ACC112 (cell line): ENCODE results near the gene C3.

Experiments
- H2AFZ ChIP-seq: fragments of 200-600 bp; sonication (generic); one replicate; pipeline ENCODE4 v1.6.0; 2017; ENCODE audit warnings: antibody characterized with exemption, low read length; ENCODE audit not compliant: unreplicated experiment
- H3K27ac ChIP-seq: fragments of 200-600 bp; sonication (generic); 2 replicates; pipeline ENCODE4 v1.5.1; 2014; ENCODE audit warnings: low read depth, mild to moderate bottlenecking, antibody characterized with exemption, low read length, moderate library complexity
- H3K27me3 ChIP-seq: fragments of 200-600 bp; sonication (generic); 2 replicates; pipeline ENCODE4 v1.6.1; 2014; ENCODE audit warnings: mild to moderate bottlenecking, antibody characterized with exemption, low read length, moderate library complexity, mixed read lengths; ENCODE audit not compliant: insufficient read depth
- H3K36me3 ChIP-seq: fragments of 200-600 bp; sonication (generic); 2 replicates; pipeline ENCODE4 v1.6.1; 2016; ENCODE audit warnings: mild to moderate bottlenecking, antibody characterized with exemption, low read length, moderate library complexity, mixed read lengths; ENCODE audit not compliant: insufficient read depth
- H3K4me1 ChIP-seq: fragments of 200-600 bp; sonication (generic); one replicate; pipeline ENCODE4 v1.6.1; 2016; ENCODE audit warnings: low read length, mixed read lengths; ENCODE audit not compliant: insufficient read depth, unreplicated experiment, control insufficient read depth
- H3K4me3 ChIP-seq: fragments of 200-600 bp; sonication (generic); 2 replicates; pipeline ENCODE4 v1.5.1; 2014; ENCODE audit warnings: mild to moderate bottlenecking, low read depth, low read length
- H3K79me2 ChIP-seq: fragments of 200-600 bp; sonication (generic); one replicate; pipeline ENCODE4 v1.6.0; 2016; ENCODE audit warnings: low read length; ENCODE audit not compliant: control insufficient read depth, unreplicated experiment, insufficient read depth

Gene C3

GRCh38 chr19:6730153-6730804 is 9.8 kb upstream of the C3 start:
- H3K79me2 ChIP-seq: no peaks in the 10 kb centered on the region
- no peak overlapping the region for H3K4me3 ChIP-seq
- H3K4me1 ChIP-seq: peaks cover under 1% of the 10 kb centered on the region
- no peak overlapping the region for H2AFZ ChIP-seq
- no peak overlapping the region for H3K27ac ChIP-seq
- H3K27me3 ChIP-seq: no peaks in the 10 kb centered on the region
- no peaks in the 10 kb centered on the region for H3K36me3 ChIP-seq

DNA sequence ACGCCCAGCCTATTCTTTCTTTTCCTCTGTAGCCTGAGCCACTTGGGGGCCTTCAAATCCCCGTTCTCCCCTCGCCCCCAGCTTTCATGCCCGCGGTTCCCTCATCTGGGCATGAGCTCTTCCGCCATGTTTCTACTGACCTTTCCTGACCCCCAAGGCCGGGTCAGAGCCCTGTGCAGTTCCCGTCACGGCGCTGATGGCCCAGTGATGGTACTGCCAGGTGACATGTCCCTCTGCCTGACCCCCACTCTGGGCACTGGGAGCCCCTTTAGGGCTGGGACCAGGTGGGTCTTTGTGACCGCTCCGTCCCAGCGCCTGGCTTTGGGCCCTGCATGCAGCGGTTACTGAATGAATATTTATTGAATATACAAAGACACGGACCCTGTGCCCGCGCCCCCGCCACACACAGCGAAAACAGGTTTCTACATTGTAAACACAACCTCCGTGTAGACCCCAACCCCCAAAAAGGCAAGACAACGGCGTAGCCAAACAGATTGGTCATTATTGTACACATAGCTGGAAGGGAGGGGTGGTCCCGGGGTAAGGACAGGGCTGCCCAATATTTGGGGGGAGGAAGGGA is 9.2 kb upstream of the C3 start:
- Histone ChIP-seq H3K4me3 (no peak overlapping the region), H3K79me2 (no peaks in the 10 kb centered on the region), H3K27ac (no peak overlapping the region), H2AFZ (no peak overlapping the region), H3K27me3 (no peaks in the 10 kb centered on the region), H3K36me3 (no peaks in the 10 kb centered on the region), H3K4me1 (no peaks in the 10 kb centered on the region)

DNA sequence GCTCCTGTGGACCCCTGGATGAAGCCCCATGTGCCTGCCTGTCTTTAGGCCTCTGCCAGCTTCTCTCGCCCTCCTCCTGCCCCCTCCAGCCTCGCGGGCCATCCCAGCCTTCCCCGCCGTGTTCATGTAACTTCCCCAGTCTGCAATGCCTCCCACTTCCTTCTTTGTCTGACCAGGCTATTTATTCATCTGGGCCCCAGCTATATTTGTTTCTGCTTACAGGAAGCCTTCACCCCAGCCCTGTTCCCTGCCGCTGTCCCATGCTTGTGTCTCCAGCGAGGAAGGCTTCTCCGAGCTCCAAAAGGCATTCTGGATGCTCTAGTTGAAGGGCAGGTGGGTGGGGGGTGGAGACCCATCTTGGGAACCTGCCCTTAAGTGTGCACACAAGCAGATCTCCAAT is 7.9 kb upstream of the C3 start:
- no peak overlapping the region for H3K4me3 ChIP-seq
- H2AFZ ChIP-seq: no peak overlapping the region
- H3K79me2 ChIP-seq: no peaks in the 10 kb centered on the region
- H3K27me3 ChIP-seq: no peaks in the 10 kb centered on the region
- H3K27ac ChIP-seq: no peak overlapping the region
- H3K4me1 ChIP-seq: no peaks in the 10 kb centered on the region
- H3K36me3 ChIP-seq: no peaks in the 10 kb centered on the region

- Histone ChIP-seq H3K27me3 (no peaks in the 10 kb centered on the region), H3K36me3 (no peaks in the 10 kb centered on the region), H3K27ac (no peak overlapping the region), H3K4me3 (no peak overlapping the region), H3K79me2 (no peaks in the 10 kb centered on the region), H2AFZ (no peak overlapping the region), H3K4me1 (peaks cover 20% of the 10 kb centered on the region)
These were observed 5.2 kb upstream of the C3 start for GRCh38 chr19:6725513-6726231.

- H3K4me3 ChIP-seq: no peak overlapping the region
- H3K27me3 ChIP-seq: no peaks in the 10 kb centered on the region
- no peak overlapping the region for H2AFZ ChIP-seq
- peaks cover 20% of the 10 kb centered on the region for H3K4me1 ChIP-seq
- H3K36me3 ChIP-seq: no peaks in the 10 kb centered on the region
- H3K27ac ChIP-seq: no peak overlapping the region
- no peaks in the 10 kb centered on the region for H3K79me2 ChIP-seq
These were observed 4.4 kb upstream of the C3 start for GRCh38 chr19:6724631-6725492.

GRCh38 chr19:6723738-6724137 is 3.3 kb upstream of the C3 start:
- H3K27ac ChIP-seq: no peak overlapping the region
- no peaks in the 10 kb centered on the region; the same call in 1 of the 2 replicates for H3K36me3 ChIP-seq
- H2AFZ ChIP-seq: no peak overlapping the region
- no peaks in the 10 kb centered on the region for H3K79me2 ChIP-seq
- no peaks in the 10 kb centered on the region for H3K27me3 ChIP-seq
- no peak overlapping the region for H3K4me3 ChIP-seq
- peaks cover 20% of the 10 kb centered on the region for H3K4me1 ChIP-seq

DNA sequence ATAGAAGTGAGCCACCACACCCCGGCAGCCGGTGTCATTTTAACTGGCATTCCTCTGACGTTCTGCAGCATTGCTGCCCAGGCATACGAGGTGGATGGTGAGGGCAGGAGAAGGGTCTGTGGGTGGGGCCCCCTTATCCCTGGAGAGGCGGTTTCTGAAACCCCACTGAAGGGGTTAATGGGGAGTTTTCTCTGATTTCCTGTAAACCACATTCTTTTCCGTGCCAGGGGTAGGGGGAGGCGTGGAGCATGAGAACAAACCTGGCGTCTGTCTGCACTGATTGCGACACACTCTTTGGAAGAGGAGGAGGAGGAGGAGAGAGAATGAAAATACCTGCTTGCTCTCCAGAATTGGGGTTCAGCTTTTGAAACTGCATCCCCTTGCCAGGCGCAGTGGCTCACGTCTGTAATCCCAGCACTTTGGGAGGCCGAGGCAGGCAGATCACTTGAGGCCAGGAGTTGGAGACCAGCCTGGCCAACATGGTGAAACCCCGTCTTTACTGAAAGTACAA is 2.7 kb upstream of the C3 start:
- H2AFZ ChIP-seq: no peak overlapping the region
- no peaks in the 10 kb centered on the region for H3K79me2 ChIP-seq
- H3K27me3 ChIP-seq: no peaks in the 10 kb centered on the region
- peaks cover 3% of the 10 kb centered on the region; the same call in 1 of the 2 replicates for H3K36me3 ChIP-seq
- H3K27ac ChIP-seq: no peak overlapping the region
- H3K4me3 ChIP-seq: 0 out of 2 replicates have a peak overlapping the region, but pooled peaks have one; percentile 8
- H3K4me1 ChIP-seq: peaks cover 20% of the 10 kb centered on the region

DNA sequence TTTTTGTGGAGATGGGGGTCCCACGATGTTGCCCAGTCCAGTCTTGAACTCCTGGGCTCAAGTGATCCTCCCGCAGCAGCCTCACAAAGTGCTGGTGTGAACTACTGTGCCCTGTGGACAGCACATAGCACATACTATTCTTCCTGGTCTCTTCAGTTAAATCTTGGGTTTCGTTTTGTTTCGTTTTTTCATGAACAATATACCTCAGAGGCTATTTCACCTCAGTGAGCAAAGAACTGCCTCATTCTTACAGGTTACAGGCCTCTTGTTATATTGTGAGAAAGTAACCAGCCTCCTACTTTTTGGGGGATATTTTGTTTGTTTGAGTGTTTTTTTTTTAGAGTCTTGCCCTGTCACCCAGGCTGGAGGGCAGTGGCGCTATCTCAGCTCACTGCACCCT is 1.3 kb upstream of the C3 start:
- Histone ChIP-seq H3K4me3 (no peak overlapping the region), H3K79me2 (no peaks in the 10 kb centered on the region), H3K27ac (no peak overlapping the region)

DNA sequence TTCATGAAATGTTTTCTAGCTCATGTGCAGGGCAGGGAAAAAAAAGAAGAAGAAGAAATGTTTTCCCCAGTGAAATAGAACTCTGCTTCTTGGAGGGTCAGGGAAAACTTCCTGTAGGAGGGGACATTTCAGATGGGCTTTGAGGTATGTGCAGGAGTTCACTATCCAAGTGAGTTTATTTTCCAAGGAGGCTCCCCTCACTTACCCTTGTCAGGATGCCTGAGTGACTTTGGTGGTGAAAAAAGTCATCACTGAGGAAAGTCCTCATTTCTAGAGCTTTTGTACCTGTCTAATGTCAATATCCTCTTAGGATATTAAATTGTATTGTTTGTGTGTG is 656 bp upstream of the C3 start:
- peak overlapping the region; percentile 39; the same call in 1 of the 2 replicates for H3K4me3 ChIP-seq
- H3K27me3 ChIP-seq: no peaks in the 10 kb centered on the region
- H3K79me2 ChIP-seq: no peaks in the 10 kb centered on the region
- peaks cover 20% of the 10 kb centered on the region for H3K4me1 ChIP-seq
- peak overlapping the region; percentile 34; the same call in 1 of the 2 replicates for H3K27ac ChIP-seq
- peaks cover 14% of the 10 kb centered on the region; the same call in 1 of the 2 replicates for H3K36me3 ChIP-seq
- no peak overlapping the region for H2AFZ ChIP-seq

More for the DNA sequence above, 1.3 kb upstream of the C3 start:
- Histone ChIP-seq H2AFZ (no peak overlapping the region), H3K4me1 (peaks cover 20% of the 10 kb centered on the region), H3K36me3 (peaks cover 14% of the 10 kb centered on the region; the same call in 1 of the 2 replicates), H3K27me3 (no peaks in the 10 kb centered on the region)

GRCh38 chr19:6719992-6720368 is 470 bp downstream of the C3 start:
- Histone ChIP-seq H3K4me3 (peak overlapping the region; percentile 77), H3K36me3 (peaks cover 14% of the 10 kb centered on the region; the same call in 1 of the 2 replicates), H3K27ac (no peak overlapping the region), H3K27me3 (no peaks in the 10 kb centered on the region), H3K79me2 (no peaks in the 10 kb centered on the region), H3K4me1 (peaks cover 20% of the 10 kb centered on the region), H2AFZ (no peak overlapping the region)
